HG03139 (cell line): ENCODE results near the gene SLC25A28.
A peak's percentile ranks its signal among the peaks of the same experiment; 100 is the strongest.
"Not testable (repeated sequence)": the region's sequence is repeated elsewhere in the genome, so short reads cannot be mapped to it uniquely, and the experiment has no call there.

Experiments
- ATAC-seq: cut with Tn5 transposase; IDR thresholded peaks from one replicate; pipeline ENCODE4 v1.9.1; 2021; ENCODE audit not compliant: unreplicated experiment

SLC25A28 gene

DNA sequence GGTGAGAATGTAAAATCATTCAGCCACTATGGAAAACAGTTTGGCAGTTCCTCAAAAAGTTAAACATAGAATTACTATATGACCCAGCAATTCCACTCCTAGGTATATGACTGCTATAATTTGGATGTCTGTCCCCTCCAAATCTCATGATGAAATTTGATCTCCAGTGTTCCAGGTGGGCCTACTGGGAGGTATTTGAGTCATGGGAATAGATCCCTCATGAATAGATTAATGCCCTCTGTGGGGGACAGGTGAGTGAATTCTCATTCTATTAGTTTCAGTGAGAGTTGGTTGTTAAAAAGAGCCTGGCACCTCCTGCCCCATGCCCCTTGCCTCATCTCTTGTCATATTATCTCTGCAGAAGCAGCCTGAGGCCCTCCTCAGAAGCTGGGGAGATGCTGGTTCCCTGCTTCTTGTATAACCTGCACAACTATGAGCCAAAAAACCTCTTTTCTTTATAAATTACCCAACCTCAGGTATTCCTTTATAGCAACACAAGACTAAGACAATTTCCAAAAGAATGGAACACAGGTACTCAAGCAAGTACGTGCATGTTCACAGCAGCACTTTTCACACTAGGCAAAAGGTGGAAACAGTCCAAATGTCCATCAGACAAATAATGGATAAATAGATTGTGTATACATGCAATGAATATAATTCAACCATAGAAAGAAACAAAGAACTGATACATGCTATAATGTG lies 8.8 kb upstream of the SLC25A28 start:
- ATAC-seq = no peak

DNA sequence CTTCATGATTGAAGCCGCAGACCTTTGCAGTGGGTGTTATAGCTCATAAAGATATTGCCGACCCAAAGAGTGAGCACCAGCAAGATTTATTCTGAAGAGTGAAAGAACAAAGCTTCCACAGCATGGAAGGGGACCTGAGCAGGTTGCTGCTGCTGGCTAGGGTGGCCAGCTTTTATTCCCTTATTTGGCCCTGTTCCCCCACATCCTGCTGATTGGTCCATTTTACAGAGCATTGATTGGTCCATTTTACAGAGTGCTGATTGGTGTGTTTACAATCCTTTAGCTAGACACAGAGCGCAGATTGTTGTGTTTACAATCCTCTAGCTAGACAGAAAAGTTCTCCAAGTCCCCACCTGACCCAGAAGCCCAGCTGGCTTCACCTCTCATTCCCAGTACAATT lies 4.9 kb upstream of the SLC25A28 start:
- not testable (repeated sequence) for ATAC-seq

DNA sequence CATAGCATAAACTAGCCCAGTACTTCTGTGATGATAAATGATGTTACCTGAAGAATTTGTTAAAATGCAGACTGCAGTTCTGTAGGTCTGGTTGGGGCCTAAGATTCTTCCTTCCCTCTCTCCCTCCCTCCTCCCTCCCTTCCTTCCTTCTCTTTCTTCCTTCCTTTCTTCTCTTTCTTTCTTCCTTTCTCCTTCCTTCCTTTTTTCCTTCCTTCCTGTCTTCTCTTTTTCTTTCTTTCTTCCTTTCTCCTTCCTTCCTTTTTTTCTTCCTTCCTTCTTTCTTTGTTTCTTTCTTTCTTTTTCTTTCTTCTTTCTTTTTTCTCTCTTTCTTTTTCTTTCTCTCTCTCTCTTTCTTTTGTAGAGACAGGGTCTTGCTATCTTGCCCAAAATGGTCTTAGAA lies 3.7 kb upstream of the SLC25A28 start:
- no peak for ATAC-seq

DNA sequence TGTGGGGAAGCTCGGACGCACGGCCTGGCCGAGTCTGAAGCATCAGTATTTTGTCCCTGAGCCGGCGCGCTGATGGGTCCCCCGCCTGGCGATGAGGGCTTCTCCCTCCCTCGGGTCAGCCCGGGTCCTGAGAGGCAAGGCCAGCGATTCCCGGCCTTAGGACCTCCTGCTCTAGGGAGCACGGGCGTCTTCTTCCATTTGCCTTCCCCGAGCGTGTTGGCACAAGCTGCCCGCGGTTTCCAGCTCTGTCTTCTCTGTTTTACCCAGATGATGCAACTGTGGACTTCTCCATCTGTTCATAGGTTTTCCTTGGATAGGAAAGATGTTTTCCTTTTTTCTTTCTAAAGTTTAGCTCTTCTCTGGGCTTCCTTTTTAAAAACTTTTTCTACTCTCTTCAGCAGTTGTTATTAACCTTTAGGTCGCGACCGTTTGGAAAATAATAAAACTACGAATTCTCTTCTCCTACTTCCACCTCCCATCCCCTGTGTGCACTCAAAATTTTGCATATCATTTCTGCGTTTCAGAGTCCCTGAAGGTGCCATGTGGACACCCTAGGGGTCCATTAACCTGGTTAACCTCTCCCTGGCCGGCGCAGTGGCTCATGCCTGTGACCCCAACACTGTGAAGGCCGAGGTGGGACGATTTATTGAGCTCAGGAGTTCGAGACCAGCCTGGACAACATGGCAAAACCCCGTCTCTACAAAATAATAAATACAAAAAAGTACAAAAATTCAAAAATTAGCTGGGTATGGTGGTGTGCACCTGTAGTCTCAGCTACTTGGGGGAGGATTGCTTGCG lies 1.4 kb upstream of the SLC25A28 start:
- ATAC-seq = no peak

GRCh38 chr10:99620711-99621453 lies 643 bp upstream of the SLC25A28 start:
- ATAC-seq = peak; percentile 83

DNA sequence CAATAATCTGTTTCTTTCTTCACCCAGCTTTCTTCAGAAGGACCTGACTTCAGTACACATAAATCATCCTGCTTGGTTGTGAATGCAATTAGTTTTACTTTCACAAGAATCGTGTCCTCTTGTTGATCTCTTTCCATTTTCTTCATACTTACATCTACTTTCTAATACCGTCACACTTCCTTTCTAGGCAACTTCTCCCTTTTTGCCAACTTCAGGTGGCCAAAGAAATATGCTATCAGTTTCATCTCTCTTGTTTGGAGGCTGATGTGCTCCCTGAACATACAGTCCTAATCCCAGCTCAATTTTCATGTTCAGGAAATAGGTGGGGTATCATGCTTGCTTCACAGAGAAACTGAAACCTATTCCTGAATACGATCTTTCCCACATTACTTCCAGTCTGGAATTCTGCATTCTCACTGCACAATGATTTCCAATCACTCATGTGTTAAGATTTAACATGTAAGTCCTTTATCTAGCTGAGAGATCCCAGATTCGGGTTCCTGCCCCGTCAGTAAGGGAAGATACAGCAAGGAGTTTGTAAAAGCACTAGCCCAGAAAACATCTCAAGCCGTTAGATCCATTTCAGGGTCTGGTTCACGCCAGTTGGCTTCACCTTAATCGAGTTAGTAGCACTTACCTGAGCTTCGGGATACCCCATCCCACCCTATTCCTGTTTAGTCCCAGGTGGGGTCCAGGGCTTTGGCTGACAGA lies 994 bp downstream of the SLC25A28 start:
- ATAC-seq = no peak

GRCh38 chr10:99617696-99618095 lies 2.5 kb downstream of the SLC25A28 start:
- no peak for ATAC-seq

DNA sequence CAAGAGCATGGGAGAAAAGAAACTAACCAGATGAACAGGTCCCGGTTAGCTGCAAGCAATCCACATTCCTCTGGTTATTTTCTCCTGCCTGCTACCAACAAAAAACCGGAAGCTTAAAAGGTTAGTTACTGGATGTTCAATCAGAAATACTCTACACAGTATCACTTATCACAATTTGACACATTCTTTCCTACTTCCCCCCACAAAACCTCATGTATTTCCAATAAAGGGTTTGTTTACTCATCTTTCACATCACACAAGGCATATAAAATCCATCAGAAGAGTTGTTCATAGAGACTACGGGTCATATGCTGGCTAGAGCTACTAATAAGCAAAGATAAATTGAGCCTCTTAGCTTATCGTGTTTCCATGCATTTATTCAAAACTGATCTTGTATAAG lies 4.8 kb downstream of the SLC25A28 start:
- ATAC-seq = no peak

DNA sequence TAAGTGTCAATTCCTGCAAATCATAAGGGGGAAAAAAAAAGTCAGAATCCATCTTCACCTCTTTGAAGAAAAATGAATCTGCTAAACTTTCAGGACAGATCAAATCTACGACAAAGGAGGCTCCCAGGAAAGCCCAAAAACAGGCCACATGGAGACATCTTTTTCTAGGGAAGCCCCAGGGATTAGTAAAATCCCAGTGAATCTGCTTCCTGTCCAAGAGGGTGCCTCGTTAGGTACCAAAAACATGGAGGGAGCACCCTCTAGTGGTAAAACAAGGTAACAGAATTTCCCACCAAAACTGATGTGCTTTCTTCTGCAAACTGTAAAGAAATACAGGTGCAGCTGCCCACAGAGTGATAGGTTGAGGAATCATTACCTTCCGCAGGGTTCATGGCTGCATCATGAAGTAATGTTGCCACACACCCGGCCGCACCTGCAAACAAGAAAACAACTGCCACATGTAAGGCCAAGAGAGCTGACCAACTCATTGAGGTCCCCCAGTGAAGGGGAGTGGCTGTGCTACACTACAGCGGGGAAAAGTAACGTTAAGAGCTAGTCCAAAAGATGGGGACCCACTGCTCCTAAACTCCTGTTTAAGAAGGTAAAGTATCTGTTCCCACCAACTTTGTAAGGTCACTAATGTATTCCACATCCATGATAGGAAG lies 7.9 kb downstream of the SLC25A28 start:
- no peak for ATAC-seq

DNA sequence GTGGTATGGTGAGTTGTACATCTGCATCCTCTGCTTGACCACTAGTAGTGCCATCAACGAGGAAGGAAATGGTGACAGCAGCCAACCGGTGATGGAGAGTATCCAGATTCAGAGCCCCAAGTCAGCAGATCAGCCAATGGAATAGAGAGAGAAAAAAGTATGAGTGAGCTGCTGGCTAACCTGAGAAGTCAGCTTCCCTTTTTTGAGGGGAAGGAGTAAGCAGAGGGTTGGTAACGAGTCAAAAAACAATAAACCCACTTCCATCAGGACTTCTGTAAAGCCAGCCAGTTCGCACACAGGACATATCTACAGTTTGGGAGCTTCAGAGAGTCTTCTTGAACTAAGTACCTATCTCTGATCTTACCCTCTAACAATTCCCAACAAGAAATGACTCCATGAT lies 8.9 kb downstream of the SLC25A28 start:
- ATAC-seq = no peak

DNA sequence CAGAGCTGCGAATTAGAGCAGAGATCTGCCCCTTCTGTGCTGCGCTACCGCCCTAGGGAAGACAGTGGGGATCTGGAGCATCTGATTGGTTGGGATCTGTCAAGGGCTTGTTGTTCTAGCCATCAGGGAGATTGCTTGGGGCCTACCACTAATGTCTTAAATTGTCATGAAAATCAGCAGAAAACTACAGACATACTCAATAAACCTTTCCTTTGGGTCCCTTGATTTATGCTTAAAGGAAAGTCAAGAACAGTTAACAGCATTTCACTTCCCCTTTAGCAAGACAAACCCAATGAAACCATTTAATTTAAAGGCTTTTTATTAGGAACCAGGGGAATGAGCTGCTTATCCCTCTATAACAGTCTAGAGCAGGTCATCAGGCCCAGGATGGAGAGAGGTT lies 10.0 kb downstream of the SLC25A28 start:
- ATAC-seq = no peak

- no peak for ATAC-seq
These were observed 11.1 kb downstream of the SLC25A28 start for GRCh38 chr10:99609186-99609585.

DNA sequence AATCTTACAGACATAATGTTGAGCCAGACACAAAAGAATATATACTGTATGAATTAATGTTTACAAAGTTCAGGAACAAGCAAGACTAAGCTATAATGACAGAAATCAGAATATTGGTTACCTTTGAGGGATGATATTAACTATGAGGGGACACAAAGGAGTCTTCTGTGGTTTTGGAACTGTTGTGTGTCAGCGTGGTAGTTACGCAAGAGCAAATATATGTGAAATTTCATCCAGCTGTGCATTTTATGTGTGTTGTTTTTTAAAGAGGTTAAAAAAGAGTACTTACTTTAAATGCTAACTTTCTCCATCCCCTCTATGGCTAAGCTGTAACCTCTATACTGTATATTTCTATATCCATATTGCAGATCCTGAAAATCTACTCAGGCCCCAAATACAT lies 14.9 kb downstream of the SLC25A28 start:
- ATAC-seq = no peak

GRCh38 chr10:99604862-99605261 lies 15.4 kb downstream of the SLC25A28 start:
- no peak for ATAC-seq

DNA sequence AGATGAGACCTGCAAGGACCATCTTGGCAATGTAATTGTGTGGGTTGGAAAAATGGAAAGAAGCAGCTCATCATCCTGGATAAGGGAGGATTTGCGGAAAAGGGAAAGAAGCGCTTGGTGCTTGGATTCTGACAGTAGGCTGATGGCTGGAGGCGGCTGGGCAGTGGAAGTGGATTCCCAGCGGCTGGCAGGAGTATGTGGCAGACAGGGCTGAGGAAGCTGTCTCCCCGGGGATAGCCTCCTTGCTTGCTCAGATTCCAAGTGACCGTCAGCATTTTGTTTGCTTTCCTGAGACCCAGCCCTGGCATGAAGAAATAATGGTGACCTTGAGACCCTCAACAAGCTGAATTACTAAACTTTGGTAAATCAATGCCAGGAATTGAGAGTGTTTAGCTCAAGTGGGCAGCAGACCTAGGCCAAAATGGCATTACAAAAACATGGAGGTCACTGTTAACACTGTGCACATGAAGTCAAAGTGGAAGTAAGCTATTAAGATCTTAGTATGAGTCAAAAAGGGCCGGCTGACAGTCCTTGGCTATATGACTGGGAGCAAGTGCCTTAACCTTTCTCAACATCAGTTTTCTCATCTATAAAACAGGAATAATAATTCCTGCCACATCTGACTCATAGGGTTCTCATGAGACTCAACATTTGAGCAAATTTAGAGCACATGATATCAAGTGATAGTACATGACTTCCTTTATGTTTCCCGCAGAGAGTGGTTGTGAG lies 21.3 kb downstream of the SLC25A28 start:
- no peak for ATAC-seq

GRCh38 chr10:99598011-99598410 lies 22.2 kb downstream of the SLC25A28 start:
- no peak for ATAC-seq

- ATAC-seq = not testable (repeated sequence)
These were observed 23.5 kb downstream of the SLC25A28 start for GRCh38 chr10:99596708-99597107.

- no peak for ATAC-seq
These were observed 24.3 kb downstream of the SLC25A28 start for GRCh38 chr10:99595770-99596465.

DNA sequence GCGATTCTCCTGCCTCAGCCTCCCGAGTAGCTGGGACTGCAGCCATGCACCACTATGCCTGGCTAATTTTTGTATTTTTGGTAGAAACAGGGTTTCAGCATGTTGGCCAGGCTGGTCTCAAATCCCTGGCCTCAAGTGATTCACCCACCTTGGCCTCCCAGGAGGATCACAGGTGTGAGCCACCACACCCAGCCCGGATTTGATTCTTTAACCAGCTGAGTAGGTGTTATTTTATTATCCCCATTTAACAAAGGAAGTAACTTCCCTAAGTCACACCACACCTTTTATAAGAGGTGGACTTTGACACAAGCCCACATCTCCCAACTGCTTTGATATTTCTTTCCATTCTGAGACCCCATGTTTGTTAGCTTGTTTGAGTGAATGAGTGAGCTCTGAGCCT lies 25.0 kb downstream of the SLC25A28 start:
- ATAC-seq = no peak
